HepG2 (cell line): ENCODE results near the gene TSR1. TPM values are rescaled to one million over a fixed set of nuclear protein-coding genes. Genes with fewer than 3 reads are reported as not detected.

ENCODE experiments used
- DNMT3B ChIP-seq: conservative IDR thresholded peaks from 2 replicates; pipeline ENCODE4 v1.6.1; 2016; ENCODE audit warnings: missing biosample characterization, control low read depth
- EP300 ChIP-seq, 3 experiments: sonication (generic) in 1 of 3; formaldehyde crosslinking in 1 of 3; IDR thresholded peaks; 2 replicates each; pipeline versions ENCODE4 v1.5.1 to v1.6.1; 2011 to 2020; ENCODE audit warnings: low read depth in 2 of 3, low read length in 2 of 3, borderline replicate concordance in 1 of 3, improper control_type of control experiment in 1 of 3, mild to moderate bottlenecking in 1 of 3, missing genetic modification reagents in 1 of 3, moderate library complexity in 1 of 3
- FOXA1 ChIP-seq, 2 experiments: fragments of 450-650 bp in 1 of 2; sonication (generic) in 1 of 2; formaldehyde crosslinking in 1 of 2; IDR thresholded peaks; 2 replicates each; pipeline versions ENCODE4 v1.4.0 to v1.6.1; 2016 to 2020; ENCODE audit warnings: missing genetic modification reagents in 1 of 2
- FOXA3 ChIP-seq: IDR thresholded peaks from 2 replicates; pipeline ENCODE4 v1.6.1; 2016; ENCODE audit warnings: missing genetic modification reagents, missing compliant biosample characterization
- HHEX ChIP-seq: IDR thresholded peaks from 2 replicates; pipeline ENCODE4 v1.6.1; 2016; ENCODE audit warnings: control low read depth
- HNRNPK ChIP-seq: fragments of 200-400 bp; formaldehyde crosslinking; IDR thresholded peaks from 2 replicates; pipeline ENCODE4 v1.6.1; 2018; ENCODE audit warnings: low read length, low read depth, moderate library complexity, mild to moderate bottlenecking; ENCODE audit not compliant: poor library complexity, severe bottlenecking
- KLF11 ChIP-seq: IDR thresholded peaks from 2 replicates; pipeline ENCODE4 v1.6.1; 2016; ENCODE audit warnings: missing compliant biosample characterization
- KLF16 ChIP-seq, 2 experiments: sonication (generic) in 1 of 2; formaldehyde crosslinking in 1 of 2; IDR thresholded peaks; 2 replicates each; pipeline versions ENCODE4 v1.6.1 to v1.8.0; 2016 to 2023; ENCODE audit warnings: missing genetic modification reagents in 2 of 2, missing compliant biosample characterization in 1 of 2
- KMT2B ChIP-seq: IDR thresholded peaks from 2 replicates; pipeline ENCODE4 v1.6.1; 2016; ENCODE audit warnings: missing genetic modification reagents, missing compliant biosample characterization
- NFAT5 ChIP-seq: sonication (generic); formaldehyde crosslinking; IDR thresholded peaks from 2 replicates; pipeline ENCODE4 v1.4.0; 2020; ENCODE audit warnings: missing genetic modification reagents
- TAF1 ChIP-seq: sonication (generic); formaldehyde crosslinking; IDR thresholded peaks from 2 replicates; pipeline ENCODE4 v1.4.0; 2020; ENCODE audit warnings: missing genetic modification reagents
- YEATS2 ChIP-seq: sonication (generic); formaldehyde crosslinking; IDR thresholded peaks from 2 replicates; pipeline ENCODE4 v1.4.0; 2020; ENCODE audit warnings: missing genetic modification reagents, borderline replicate concordance
- ZNF230 ChIP-seq: sonication (generic); formaldehyde crosslinking; IDR thresholded peaks from 2 replicates; pipeline ENCODE4 v1.4.0; 2020; ENCODE audit warnings: mild to moderate bottlenecking, missing genetic modification reagents
- ZNF24 ChIP-seq: fragments of 450-650 bp; IDR thresholded peaks from 2 replicates; pipeline ENCODE4 v1.6.1; 2017; ENCODE audit warnings: antibody characterized with exemption, mild to moderate bottlenecking
- ZNF430 ChIP-seq: sonication (generic); formaldehyde crosslinking; IDR thresholded peaks from 2 replicates; pipeline ENCODE4 v1.9.0; 2021; ENCODE audit warnings: mild to moderate bottlenecking, missing genetic modification reagents
- ZNF431 ChIP-seq: sonication (generic); formaldehyde crosslinking; IDR thresholded peaks from 2 replicates; pipeline ENCODE4 v1.9.0; 2022; ENCODE audit warnings: missing genetic modification reagents, low read depth, mild to moderate bottlenecking, borderline replicate concordance
- ZNF543 ChIP-seq: sonication (generic); formaldehyde crosslinking; IDR thresholded peaks from 2 replicates; pipeline ENCODE4 v1.4.0; 2020; ENCODE audit warnings: mild to moderate bottlenecking, missing genetic modification reagents
- ZNF547 ChIP-seq: sonication (generic); formaldehyde crosslinking; IDR thresholded peaks from 2 replicates; pipeline ENCODE4 v1.5.1; 2020; ENCODE audit warnings: mild to moderate bottlenecking, missing genetic modification reagents
- ZNF552 ChIP-seq: sonication (generic); formaldehyde crosslinking; IDR thresholded peaks from 2 replicates; pipeline ENCODE4 v1.9.0; 2022; ENCODE audit warnings: missing genetic modification reagents, mild to moderate bottlenecking, borderline replicate concordance
- ZNF619 ChIP-seq: sonication (generic); formaldehyde crosslinking; IDR thresholded peaks from 2 replicates; pipeline ENCODE4 v1.4.0; 2020; ENCODE audit warnings: mild to moderate bottlenecking, missing genetic modification reagents
- polyA plus RNA-seq, 8 experiments: library from polyadenylated mRNA; depleted of rRNA in 3 of 8; stranded (reverse) in 7 of 8; unstranded in 1 of 8; fragments of >200 nt; fragmentation: Illumina TruSeq in 4 of 8; extraction: Trizol in 4 of 8; gene quantifications; 2 replicates each; pipeline versions ENCODE4 v1.2.1 to v1.2.3, GENCODE V29; 2011 to 2016; ENCODE audit warnings: low read depth in 4 of 8, missing spikeins in 1 of 8, mixed read lengths in 1 of 8; ENCODE audit not compliant: insufficient read depth in 1 of 8
- total RNA-seq, 5 experiments: library from RNA; depleted of rRNA; stranded (reverse); fragments of >200 nt; fragmentation: Illumina TruSeq; extraction: Trizol; gene quantifications; 2 replicates each; pipeline ENCODE4 v1.2.3, GENCODE V29; 2016; ENCODE audit warnings: low read depth in 1 of 5
- TF ChIP-seq, protein P1 (sequence below): sonication (generic); formaldehyde crosslinking; IDR thresholded peaks from 2 replicates; pipeline ENCODE4 v1.4.0; 2020; ENCODE audit warnings: mild to moderate bottlenecking, missing genetic modification reagents
- TF ChIP-seq, protein P2 (sequence below): sonication (generic); formaldehyde crosslinking; IDR thresholded peaks from 2 replicates; pipeline ENCODE4 v1.8.1; 2023; ENCODE audit warnings: missing genetic modification reagents, mild to moderate bottlenecking, borderline replicate concordance

TSR1 gene
- total and polyA plus RNA-seq, 2 of the 13 experiments (the other 11 are each of a cell fraction or from before 2014, with no cell fraction given): 7.1 to 65.8 TPM

DNA sequence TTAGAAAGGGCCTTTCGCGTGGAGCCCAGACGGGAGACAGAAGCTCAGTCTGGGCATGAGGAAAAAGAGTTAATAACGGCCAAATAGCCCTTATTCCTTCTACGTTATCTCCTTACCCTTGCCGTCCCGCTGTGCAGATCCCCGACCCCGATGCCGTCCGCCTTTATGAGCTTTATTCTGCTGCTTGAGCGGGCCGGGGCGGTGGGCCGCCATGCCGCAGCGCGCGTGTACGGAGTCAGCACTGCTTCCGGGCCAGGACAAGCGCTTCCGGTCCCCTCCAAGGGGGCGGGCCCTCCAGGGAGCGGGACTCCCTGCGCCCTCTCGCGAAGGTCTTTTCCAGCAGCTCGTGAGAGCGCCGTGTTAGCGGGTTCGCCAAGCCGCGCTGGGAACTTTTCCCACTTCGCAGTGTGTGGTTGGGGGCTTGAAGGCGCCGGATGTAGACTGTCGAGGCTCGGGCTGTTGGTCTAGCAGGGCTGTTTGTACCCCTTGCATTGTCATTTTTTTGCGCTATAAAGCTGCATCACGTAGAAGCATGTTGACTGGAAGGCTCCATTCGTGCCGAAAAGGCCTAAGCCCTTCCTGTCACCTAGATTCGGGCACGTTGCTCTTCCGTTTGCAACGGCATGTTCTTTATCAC lies at the start of gene TSR1 (continued):
- TF ChIP-seq ZNF230 (CRISPR knock-in tag): no peak
- peak; percentile 91 for TF ChIP-seq YEATS2
- no peak for TF ChIP-seq FOXA1 (IDR thresholded peaks at IDR 0.05)
- peak; percentile 2; the same call in 1 of the 2 replicates for TF ChIP-seq FOXA1 (CRISPR knock-in tag; IDR thresholded peaks at IDR 0.05)
- peak in 1 of 2 experiments; percentile 74; a peak in 1 of 4 replicates for TF ChIP-seq KLF16 (CRISPR knock-in tag; IDR thresholded peaks at IDR 0.05)
- no peak; the same call in 1 of the 2 replicates for TF ChIP-seq ZNF431 (CRISPR knock-in tag)
- peak; percentile 53; the same call in 1 of the 2 replicates for TF ChIP-seq KLF11
- TF ChIP-seq ZNF430 (CRISPR knock-in tag): peak; percentile 58; the same call in 1 of the 2 replicates
- TF ChIP-seq, protein P1, sequence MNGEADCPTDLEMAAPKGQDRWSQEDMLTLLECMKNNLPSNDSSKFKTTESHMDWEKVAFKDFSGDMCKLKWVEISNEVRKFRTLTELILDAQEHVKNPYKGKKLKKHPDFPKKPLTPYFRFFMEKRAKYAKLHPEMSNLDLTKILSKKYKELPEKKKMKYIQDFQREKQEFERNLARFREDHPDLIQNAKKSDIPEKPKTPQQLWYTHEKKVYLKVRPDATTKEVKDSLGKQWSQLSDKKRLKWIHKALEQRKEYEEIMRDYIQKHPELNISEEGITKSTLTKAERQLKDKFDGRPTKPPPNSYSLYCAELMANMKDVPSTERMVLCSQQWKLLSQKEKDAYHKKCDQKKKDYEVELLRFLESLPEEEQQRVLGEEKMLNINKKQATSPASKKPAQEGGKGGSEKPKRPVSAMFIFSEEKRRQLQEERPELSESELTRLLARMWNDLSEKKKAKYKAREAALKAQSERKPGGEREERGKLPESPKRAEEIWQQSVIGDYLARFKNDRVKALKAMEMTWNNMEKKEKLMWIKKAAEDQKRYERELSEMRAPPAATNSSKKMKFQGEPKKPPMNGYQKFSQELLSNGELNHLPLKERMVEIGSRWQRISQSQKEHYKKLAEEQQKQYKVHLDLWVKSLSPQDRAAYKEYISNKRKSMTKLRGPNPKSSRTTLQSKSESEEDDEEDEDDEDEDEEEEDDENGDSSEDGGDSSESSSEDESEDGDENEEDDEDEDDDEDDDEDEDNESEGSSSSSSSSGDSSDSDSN (CRISPR knock-in tag): peak; percentile 70; the same call in 1 of the 2 replicates
- TF ChIP-seq NFAT5: peak; percentile 84; the same call in 1 of the 2 replicates
- peak; percentile 92 for TF ChIP-seq KMT2B (CRISPR knock-in tag)
- TF ChIP-seq, protein P2, sequence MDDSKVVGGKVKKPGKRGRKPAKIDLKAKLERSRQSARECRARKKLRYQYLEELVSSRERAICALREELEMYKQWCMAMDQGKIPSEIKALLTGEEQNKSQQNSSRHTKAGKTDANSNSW (CRISPR knock-in tag): peak; percentile 52; the same call in 1 of the 2 replicates
- TF ChIP-seq HHEX: no peak
- TF ChIP-seq HNRNPK: no peak
- TF ChIP-seq ZNF24: no peak
- peak; percentile 93 for TF ChIP-seq TAF1 (CRISPR knock-in tag)
- 0 out of 2 replicates have a peak, but pooled peaks have one; percentile 23 for TF ChIP-seq FOXA3
- TF ChIP-seq ZNF552 (CRISPR knock-in tag): peak; percentile 87
- peak in 1 of 2 experiments; percentile 33; a peak in 1 of 4 replicates for TF ChIP-seq EP300 (IDR thresholded peaks at IDR 0.05; ENCODE audit: low read depth in 2 of 2, low read length in 2 of 2)
- no peak; the same call in 1 of the 2 replicates for TF ChIP-seq EP300 (CRISPR knock-in tag; IDR thresholded peaks at IDR 0.05; ENCODE audit: borderline replicate concordance)
- peak; percentile 80 for TF ChIP-seq ZNF547 (CRISPR knock-in tag)
- peak; percentile 65; the same call in 1 of the 2 replicates for TF ChIP-seq DNMT3B (CRISPR knock-in tag)
- TF ChIP-seq ZNF619 (CRISPR knock-in tag): 0 out of 2 replicates have a peak, but pooled peaks have one; percentile 62
- TF ChIP-seq ZNF543 (CRISPR knock-in tag): peak; percentile 80
